Ectodermal cell (in vitro differentiated cells): ENCODE data around the gene CYTH3.

Experiments
- H3K27ac ChIP-seq: 2 replicates; pipeline ENCODE4 v1.7.0; 2013; ENCODE audit warnings: mild to moderate bottlenecking, low read depth, low read length; ENCODE audit not compliant: insufficient read depth, poor library complexity, severe bottlenecking
- H3K27me3 ChIP-seq: 2 replicates; pipeline ENCODE4 v1.7.0; 2013; ENCODE audit warnings: mild to moderate bottlenecking, low read length; ENCODE audit not compliant: insufficient read depth, control insufficient read depth, poor library complexity, severe bottlenecking
- H3K36me3 ChIP-seq: one replicate; pipeline ENCODE4 v1.7.0; 2013; ENCODE audit warnings: low read length; ENCODE audit not compliant: control insufficient read depth, insufficient read depth
- H3K4me1 ChIP-seq: one replicate; pipeline ENCODE4 v1.7.0; 2013; ENCODE audit warnings: low read length; ENCODE audit not compliant: control insufficient read depth, insufficient read depth
- H3K4me3 ChIP-seq: 2 replicates; pipeline ENCODE4 v1.7.0; 2013; ENCODE audit warnings: low read depth, low read length, control low read depth; ENCODE audit not compliant: insufficient read depth
- H3K9me3 ChIP-seq: 2 replicates; pipeline ENCODE4 v1.7.0; 2013; ENCODE audit warnings: mild to moderate bottlenecking, low read length, moderate library complexity; ENCODE audit not compliant: control insufficient read depth
- WGBS, 2 experiments: methylation state at CpG; one replicate each; pipeline ENCODE4 v1.1.7; 2013; ENCODE audit warnings: missing lambda C conversion rate in 2 of 2; 5-methylcytosine and 5-hydroxymethylcytosine counted together

Gene CYTH3

DNA sequence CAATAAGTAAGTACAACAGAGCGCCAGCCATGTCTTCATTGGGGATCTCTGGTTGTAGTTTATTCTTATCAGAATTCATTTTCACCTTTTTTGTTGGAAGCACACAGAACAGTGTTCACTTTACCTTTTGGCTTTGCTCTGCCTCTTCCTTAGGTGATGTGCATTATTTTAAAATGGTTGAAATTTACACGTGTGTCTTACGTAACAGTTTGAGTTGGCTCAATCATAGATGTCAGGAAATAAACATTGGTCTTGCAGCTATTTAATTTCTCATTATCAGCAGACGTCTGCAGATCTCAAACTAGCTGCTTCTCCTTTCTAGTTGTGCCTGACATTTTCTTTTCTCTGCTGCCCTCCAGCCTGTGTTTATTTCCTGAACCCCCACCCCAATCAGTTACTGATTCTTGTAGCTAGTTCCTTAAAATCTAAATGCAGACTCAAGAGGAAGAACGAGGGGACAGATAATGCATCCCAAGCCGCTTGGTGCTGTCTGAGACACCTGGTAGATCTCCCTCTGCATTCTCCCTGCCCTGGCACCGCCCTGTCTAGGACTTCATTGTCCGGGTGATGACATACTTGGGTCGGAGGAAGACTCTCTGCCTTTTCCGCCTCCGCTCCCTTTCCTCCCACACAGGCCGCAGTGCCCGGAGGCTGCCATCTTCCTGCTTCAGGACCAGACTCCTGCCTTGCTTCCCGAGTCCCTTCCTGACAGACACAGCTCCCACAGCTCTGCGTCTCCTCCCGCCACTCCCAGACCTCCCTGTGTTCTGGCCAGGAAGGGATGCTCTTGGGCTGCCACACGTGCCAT is 133.0 kb downstream of the CYTH3 start:
- Histone ChIP-seq H3K4me1 (no peaks in the 10 kb centered on the region), H3K27ac (no peak overlapping the region), H3K4me3 (no peak overlapping the region), H3K9me3 (no peaks in the 10 kb centered on the region), H3K36me3 (peaks cover 17% of the 10 kb centered on the region), H3K27me3 (no peaks in the 10 kb centered on the region)
- WGBS, 2 experiments: 95 to 96% methylated on average over 17 of the region's 17 CpGs

DNA sequence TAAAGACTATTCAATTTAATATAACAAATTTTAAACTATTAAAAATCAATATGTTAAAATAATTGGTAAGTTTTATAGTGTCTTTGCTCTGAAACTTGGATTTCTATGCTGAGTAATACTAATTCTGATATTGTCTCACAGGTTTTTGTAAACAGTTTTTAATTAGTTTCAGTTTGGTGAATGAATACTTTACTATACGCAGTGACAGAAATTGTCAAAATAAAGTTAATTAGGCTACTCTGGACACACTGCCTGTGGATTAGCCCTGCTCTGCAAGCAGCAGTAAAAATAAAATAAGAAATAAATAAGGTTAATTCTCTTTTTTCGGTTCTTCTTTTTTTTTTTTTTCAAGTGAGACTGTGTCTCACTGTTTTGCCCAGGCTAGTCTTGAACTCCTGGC is 135.9 kb downstream of the CYTH3 start:
- H3K4me3 ChIP-seq: no peak overlapping the region
- H3K27me3 ChIP-seq: no peaks in the 10 kb centered on the region
- H3K27ac ChIP-seq: no peak overlapping the region
- peaks cover 22% of the 10 kb centered on the region for H3K36me3 ChIP-seq
- 97 to 100% methylated on average over 2 of the region's 2 CpGs for WGBS, 2 experiments
- H3K9me3 ChIP-seq: no peaks in the 10 kb centered on the region
- H3K4me1 ChIP-seq: no peaks in the 10 kb centered on the region

DNA sequence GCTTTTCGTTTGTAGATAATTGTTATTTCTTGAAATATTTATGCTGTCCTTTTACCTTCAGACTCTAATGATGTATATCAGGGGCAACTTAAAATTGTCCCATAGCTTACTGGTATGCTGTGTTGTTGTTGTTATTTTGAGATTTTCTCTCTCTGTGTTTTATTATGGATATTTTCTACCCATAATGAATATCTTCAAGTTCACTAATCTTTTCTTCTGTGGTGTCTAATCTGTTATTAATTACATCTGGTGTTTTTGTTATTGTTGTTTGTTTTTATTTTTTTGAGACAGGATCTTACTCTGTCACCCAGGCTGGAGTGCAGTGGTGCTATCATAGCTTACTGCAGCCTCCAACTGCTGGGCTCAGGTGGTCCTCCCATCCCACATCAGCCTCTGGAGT is 139.2 kb downstream of the CYTH3 start:
- H3K4me1 ChIP-seq: no peaks in the 10 kb centered on the region
- WGBS, 2 experiments: 92% methylated on average over 1 of the region's 1 CpG; no CpG with 5 or more reads in 1 of the 2 experiments
- H3K9me3 ChIP-seq: no peaks in the 10 kb centered on the region
- H3K4me3 ChIP-seq: no peak overlapping the region
- no peaks in the 10 kb centered on the region for H3K27me3 ChIP-seq
- H3K36me3 ChIP-seq: peaks cover 9% of the 10 kb centered on the region
- H3K27ac ChIP-seq: no peak overlapping the region

DNA sequence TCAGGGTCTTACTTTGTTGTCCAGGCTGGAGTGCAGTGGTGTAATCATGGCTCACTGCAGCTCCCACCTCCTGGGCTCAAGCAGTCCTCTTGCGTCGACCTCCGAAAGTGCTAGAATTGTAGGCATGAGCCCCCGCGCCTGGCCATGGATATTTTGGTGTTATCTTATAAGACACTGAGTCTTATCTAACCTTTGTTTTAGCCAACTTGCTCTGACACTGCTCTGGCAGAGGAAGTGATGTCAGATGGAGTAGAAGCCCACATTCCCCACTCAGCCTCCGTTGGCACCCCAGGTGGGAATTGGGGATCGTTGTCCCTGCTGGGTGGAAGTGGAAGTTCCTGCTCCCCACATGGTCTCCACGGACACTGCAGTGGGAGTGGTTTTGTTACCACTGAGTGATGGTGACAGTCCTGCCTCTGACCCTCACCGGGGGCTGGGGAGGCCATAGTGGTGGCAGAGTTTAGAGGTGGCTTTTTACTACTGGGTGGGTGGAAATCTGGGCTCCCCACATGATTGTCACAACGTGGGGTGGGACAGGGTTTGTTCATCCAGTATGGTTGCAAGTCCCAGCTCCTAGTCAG is 142.3 kb downstream of the CYTH3 start:
- 95% methylated on average over 10 of the region's 10 CpGs for WGBS, 2 experiments

DNA sequence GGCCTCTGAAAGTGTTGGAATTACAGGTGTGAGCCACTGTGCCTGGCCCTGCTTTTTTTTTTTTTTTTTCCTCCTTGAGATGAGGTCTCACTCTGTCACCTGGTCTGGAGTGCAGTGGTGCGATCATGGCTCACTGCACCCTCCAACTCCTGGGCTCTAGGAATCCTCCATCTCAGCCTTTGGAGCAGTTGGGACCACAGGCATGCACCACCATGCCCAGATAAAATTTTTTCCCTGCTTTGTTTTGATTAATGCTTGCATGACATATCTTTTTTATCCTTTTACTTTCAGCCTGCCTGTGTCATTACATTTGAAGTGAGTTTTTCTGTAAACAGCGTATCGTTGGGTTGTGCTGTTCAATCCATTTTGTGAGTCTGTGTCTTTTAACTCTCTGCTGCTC is 144.2 kb downstream of the CYTH3 start:
- H3K4me1 ChIP-seq: no peaks in the 10 kb centered on the region
- no peak overlapping the region for H3K27ac ChIP-seq
- H3K9me3 ChIP-seq: no peaks in the 10 kb centered on the region
- H3K36me3 ChIP-seq: peaks cover 15% of the 10 kb centered on the region
- WGBS, 2 experiments: 98 to 100% methylated on average over 3 of the region's 3 CpGs
- H3K4me3 ChIP-seq: no peak overlapping the region
- H3K27me3 ChIP-seq: no peaks in the 10 kb centered on the region

More for the DNA sequence above, 142.3 kb downstream of the CYTH3 start:
- no peaks in the 10 kb centered on the region for H3K27me3 ChIP-seq
- no peak overlapping the region for H3K27ac ChIP-seq
- H3K4me1 ChIP-seq: no peaks in the 10 kb centered on the region
- peaks cover 15% of the 10 kb centered on the region for H3K36me3 ChIP-seq
- no peak overlapping the region for H3K4me3 ChIP-seq
- H3K9me3 ChIP-seq: no peaks in the 10 kb centered on the region

DNA sequence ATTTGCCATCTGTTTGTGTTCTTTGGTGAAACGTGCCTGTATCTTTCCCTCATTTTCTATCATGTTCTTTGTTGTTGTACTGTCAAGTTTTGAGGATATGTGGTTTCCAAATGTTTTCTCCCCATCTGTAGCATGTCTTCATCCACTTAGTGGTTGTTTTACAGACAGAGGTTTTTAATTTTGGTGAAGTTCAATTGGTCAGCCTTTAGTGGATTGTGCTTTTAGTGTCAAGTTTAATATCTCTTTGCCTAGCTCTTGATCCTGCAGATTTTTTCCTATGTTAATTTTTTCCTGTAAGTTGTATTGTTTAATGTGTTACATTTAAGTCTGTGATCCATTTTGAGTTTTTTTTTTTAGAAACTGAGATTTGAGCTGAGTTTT is 145.3 kb downstream of the CYTH3 start:
- Histone ChIP-seq H3K4me3 (no peak overlapping the region), H3K27me3 (no peaks in the 10 kb centered on the region), H3K36me3 (peaks cover 20% of the 10 kb centered on the region), H3K4me1 (no peaks in the 10 kb centered on the region), H3K9me3 (no peaks in the 10 kb centered on the region), H3K27ac (no peak overlapping the region)
- 69 to 71% methylated on average over 1 of the region's 1 CpG for WGBS, 2 experiments

DNA sequence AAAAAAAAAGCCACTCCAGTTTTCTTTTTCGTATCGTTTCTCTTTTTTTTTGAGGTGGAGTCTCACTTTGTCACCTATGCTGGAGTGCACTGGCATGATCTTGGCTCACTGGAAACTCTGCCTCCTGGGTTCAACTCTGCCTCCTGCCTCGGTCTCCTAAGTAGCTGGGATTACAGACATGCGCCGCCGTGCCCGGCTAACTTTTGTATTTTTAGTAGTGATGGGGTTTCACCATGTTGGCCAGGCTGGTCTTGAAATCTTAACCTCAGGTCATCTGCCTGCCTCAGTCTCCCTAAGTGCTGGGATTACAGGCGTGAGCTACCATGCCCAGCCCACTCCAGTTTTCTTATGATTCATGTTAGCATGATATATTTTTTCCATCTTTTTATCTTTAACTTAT is 148.6 kb downstream of the CYTH3 start:
- WGBS, 2 experiments: 93 to 94% methylated on average over 8 of the region's 8 CpGs
- Histone ChIP-seq H3K9me3 (no peaks in the 10 kb centered on the region), H3K27me3 (no peaks in the 10 kb centered on the region), H3K27ac (no peak overlapping the region), H3K4me3 (no peak overlapping the region), H3K4me1 (no peaks in the 10 kb centered on the region), H3K36me3 (peaks cover 43% of the 10 kb centered on the region)

DNA sequence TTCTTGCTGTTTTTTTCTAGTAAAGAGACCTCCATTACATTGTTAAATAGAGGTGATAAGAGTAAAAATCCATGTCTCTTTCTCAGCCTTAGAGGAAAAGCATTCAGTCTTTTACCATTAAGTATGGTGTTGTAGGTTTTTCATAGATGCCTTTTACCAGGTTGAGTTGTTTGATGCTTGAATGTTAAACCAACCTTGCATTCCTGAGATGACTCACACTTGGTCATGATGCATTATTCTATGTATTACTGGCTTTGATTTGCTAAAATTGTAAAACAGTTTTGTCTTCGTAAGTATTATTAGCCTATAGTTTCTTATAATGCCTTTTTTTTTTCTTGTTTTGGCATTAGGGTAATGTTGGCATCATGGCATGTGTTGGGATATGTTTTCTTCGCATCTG is 151.3 kb downstream of the CYTH3 start:
- 90 to 94% methylated on average over 2 of the region's 2 CpGs for WGBS, 2 experiments
- H3K27me3 ChIP-seq: no peaks in the 10 kb centered on the region
- H3K4me3 ChIP-seq: no peak overlapping the region
- no peaks in the 10 kb centered on the region for H3K4me1 ChIP-seq
- peaks cover 50% of the 10 kb centered on the region for H3K36me3 ChIP-seq
- H3K27ac ChIP-seq: no peak overlapping the region
- no peaks in the 10 kb centered on the region for H3K9me3 ChIP-seq

DNA sequence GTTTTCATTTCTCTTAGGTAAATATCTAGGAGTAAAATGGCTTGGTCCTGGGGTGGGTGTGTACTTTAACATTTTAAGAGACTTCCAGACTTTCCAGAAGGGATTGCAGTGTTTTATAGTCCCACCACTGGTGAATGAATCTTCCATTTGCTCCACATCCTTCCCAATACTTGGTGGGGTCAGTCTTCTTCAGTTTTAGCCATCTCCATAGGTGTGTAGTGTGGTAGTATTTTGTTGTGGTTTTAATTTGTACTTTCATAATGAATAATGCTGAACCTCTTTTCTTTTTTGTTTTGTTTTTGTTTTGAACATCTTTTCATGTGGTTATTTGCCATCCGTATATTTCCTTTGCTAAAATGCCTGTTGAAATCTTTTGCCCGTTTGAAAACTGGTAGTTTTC is 154.9 kb downstream of the CYTH3 start:
- no peak overlapping the region for H3K4me3 ChIP-seq
- H3K36me3 ChIP-seq: peaks cover 55% of the 10 kb centered on the region
- no peaks in the 10 kb centered on the region for H3K4me1 ChIP-seq
- no peak overlapping the region for H3K27ac ChIP-seq
- WGBS, 2 experiments: 94 to 100% methylated on average over 2 of the region's 2 CpGs
- H3K27me3 ChIP-seq: no peaks in the 10 kb centered on the region
- H3K9me3 ChIP-seq: no peaks in the 10 kb centered on the region

DNA sequence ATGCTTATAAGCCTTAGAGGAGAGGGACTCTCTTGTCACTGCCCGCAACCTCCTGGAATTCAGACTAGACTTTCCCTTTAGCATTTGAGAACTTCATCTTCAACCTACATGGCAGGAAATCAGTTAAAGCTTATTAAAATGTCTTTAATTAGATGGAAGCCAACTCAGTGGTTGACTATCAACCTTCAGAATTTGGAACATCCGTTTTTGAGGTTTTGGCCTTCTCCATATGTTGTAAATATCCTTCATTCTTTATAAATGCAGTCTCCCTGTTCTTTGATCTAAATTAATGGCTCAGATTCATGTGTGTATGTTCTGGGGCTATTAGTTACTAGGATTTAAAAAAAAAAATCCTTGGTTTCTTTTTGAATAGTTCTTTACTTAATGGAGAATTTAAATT is 156.2 kb downstream of the CYTH3 start:
- no peaks in the 10 kb centered on the region for H3K4me1 ChIP-seq
- no peak overlapping the region for H3K4me3 ChIP-seq
- no peaks in the 10 kb centered on the region for H3K9me3 ChIP-seq
- no peaks in the 10 kb centered on the region for H3K27me3 ChIP-seq
- peaks cover 44% of the 10 kb centered on the region for H3K36me3 ChIP-seq
- 75 to 94% methylated on average over 1 to 2 of the region's 2 CpGs for WGBS, 2 experiments
- no peak overlapping the region for H3K27ac ChIP-seq
